H1 (cell line): ENCODE measurements around the gene CCDC185.

Experiments used
- CEBPB ChIP-seq: IDR thresholded peaks from 2 replicates; pipeline ENCODE4 v1.6.1; 2012; ENCODE audit warnings: low read depth, low read length
- E2F6 ChIP-seq: IDR thresholded peaks from 2 replicates; pipeline ENCODE4 v1.6.1; 2012; ENCODE audit warnings: inconsistent platforms
- EP300 ChIP-seq, 2 experiments: IDR thresholded peaks; 1 replicate in 1 of 2; 2 replicates in 1 of 2; pipeline ENCODE4 v1.6.1; 2011 to 2012; ENCODE audit warnings: low read depth in 2 of 2, low read length in 2 of 2, mild to moderate bottlenecking in 2 of 2, borderline replicate concordance in 1 of 2, inconsistent platforms in 1 of 2, moderate library complexity in 1 of 2
- GABPA ChIP-seq: IDR thresholded peaks from 2 replicates; pipeline ENCODE4 v1.6.1; 2011; ENCODE audit warnings: mild to moderate bottlenecking, low read length, moderate library complexity, borderline replicate concordance; ENCODE audit not compliant: insufficient read depth
- PHF8 ChIP-seq: fragments of 200-600 bp; sonication (generic); conservative IDR thresholded peaks from 2 replicates; pipeline ENCODE4 v1.7.1; 2012; ENCODE audit warnings: low read depth, mild to moderate bottlenecking, inconsistent platforms, low read length, moderate library complexity
- POLR2A ChIP-seq, 2 experiments: IDR thresholded peaks; 1 replicate in 1 of 2; 2 replicates in 1 of 2; pipeline ENCODE4 v1.6.1; 2011; ENCODE audit warnings: low read depth in 2 of 2, low read length in 2 of 2, mild to moderate bottlenecking in 2 of 2; ENCODE audit errors: control extremely low read depth in 1 of 2
- POLR2AphosphoS5 ChIP-seq: IDR thresholded peaks from 2 replicates; pipeline ENCODE4 v1.6.1; 2011; ENCODE audit warnings: low read depth, low read length
- RBBP5 ChIP-seq: IDR thresholded peaks from 2 replicates; pipeline ENCODE4 v1.7.1; 2012; ENCODE audit warnings: low read depth, mild to moderate bottlenecking, inconsistent platforms, low read length, moderate library complexity, borderline replicate concordance
- TBP ChIP-seq: IDR thresholded peaks from 2 replicates; pipeline ENCODE4 v1.6.1; 2011; ENCODE audit warnings: low read depth, low read length, improper control_type of control experiment
- TCF12 ChIP-seq: IDR thresholded peaks from 2 replicates; pipeline ENCODE4 v1.6.1; 2011; ENCODE audit warnings: low read depth, mild to moderate bottlenecking, low read length
- USF2 ChIP-seq: IDR thresholded peaks from 2 replicates; pipeline ENCODE4 v1.6.1; 2011; ENCODE audit warnings: low read length, improper control_type of control experiment
- YY1 ChIP-seq: IDR thresholded peaks from 2 replicates; pipeline ENCODE4 v1.6.1; 2011; ENCODE audit warnings: low read depth, mild to moderate bottlenecking, low read length
- ZNF274 ChIP-seq: IDR thresholded peaks from 2 replicates; pipeline ENCODE4 v1.7.0; 2012; ENCODE audit warnings: low read length, borderline replicate concordance; ENCODE audit errors: extremely low read depth
- TF ChIP-seq, protein P1 (sequence below), 3 experiments: IDR thresholded peaks; 1 replicate in 2 of 3; 2 replicates in 1 of 3; pipeline versions ENCODE4 v1.5.1 to v1.6.1; 2011; ENCODE audit warnings: low read length in 3 of 3, mild to moderate bottlenecking in 3 of 3, inconsistent platforms in 2 of 3, low read depth in 1 of 3, moderate library complexity in 1 of 3; ENCODE audit not compliant: insufficient read depth in 1 of 3; ENCODE audit errors: control extremely low read depth in 1 of 3

DNA sequence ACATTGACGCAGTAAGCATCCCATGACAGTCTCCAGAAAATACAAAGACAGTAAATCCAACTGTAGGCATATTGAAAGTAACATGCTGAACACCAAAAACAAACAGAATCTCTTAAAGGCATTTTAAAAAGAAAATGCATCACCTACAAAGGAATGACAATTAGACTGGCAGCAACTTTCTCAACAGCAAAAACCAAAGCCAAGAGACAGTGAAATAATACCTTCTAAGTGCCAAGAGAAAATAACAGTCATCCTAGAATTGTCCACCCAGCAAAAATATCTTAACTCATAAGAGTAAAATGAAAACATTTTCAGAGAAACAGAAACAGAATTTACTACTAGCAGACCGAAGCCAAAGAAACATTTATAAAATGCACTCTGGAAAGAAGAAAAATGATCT lies 20.0 kb downstream of the CCDC185 start:
- TF ChIP-seq ZNF274 (no peak), TCF12 (no peak), RBBP5 (no peak), POLR2A (IDR thresholded peaks at IDR 0.05; ENCODE audit: control extremely low read depth in 1 of 2, low read depth in 2 of 2, low read length in 2 of 2) (no peak), TBP (no peak), EP300 (IDR thresholded peaks at IDR 0.05; ENCODE audit: borderline replicate concordance in 1 of 2, low read depth in 2 of 2, low read length in 2 of 2) (no peak), PHF8 (no peak), E2F6 (no peak), USF2 (no peak), GABPA (no peak), YY1 (no peak), CEBPB (no peak), POLR2AphosphoS5 (no peak)
- TF ChIP-seq, protein P1, sequence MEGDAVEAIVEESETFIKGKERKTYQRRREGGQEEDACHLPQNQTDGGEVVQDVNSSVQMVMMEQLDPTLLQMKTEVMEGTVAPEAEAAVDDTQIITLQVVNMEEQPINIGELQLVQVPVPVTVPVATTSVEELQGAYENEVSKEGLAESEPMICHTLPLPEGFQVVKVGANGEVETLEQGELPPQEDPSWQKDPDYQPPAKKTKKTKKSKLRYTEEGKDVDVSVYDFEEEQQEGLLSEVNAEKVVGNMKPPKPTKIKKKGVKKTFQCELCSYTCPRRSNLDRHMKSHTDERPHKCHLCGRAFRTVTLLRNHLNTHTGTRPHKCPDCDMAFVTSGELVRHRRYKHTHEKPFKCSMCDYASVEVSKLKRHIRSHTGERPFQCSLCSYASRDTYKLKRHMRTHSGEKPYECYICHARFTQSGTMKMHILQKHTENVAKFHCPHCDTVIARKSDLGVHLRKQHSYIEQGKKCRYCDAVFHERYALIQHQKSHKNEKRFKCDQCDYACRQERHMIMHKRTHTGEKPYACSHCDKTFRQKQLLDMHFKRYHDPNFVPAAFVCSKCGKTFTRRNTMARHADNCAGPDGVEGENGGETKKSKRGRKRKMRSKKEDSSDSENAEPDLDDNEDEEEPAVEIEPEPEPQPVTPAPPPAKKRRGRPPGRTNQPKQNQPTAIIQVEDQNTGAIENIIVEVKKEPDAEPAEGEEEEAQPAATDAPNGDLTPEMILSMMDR (IDR thresholded peaks at IDR 0.05; ENCODE audit: control extremely low read depth in 1 of 3, insufficient read depth in 1 of 3, low read depth in 1 of 3, low read length in 3 of 3) = no peak
